ENCODE data around the gene TRMT11. TPM values are rescaled to one million over a fixed set of nuclear protein-coding genes. Genes with fewer than 3 reads are reported as not detected.

The TRMT11 gene
- total RNA-seq, 1 donor from 2014 or later: 20.4 TPM

GRCh38 chr6:125991653-125992052 lies 5.3 kb downstream of the TRMT11 start:
- no peaks in the 10 kb centered on the region for H3K9me3 Mint-ChIP-seq (ENCODE audit: unreplicated experiment)
- H3K36me3 Mint-ChIP-seq (ENCODE audit: unreplicated experiment): peaks cover 2% of the 10 kb centered on the region
- H3K4me1 Mint-ChIP-seq (ENCODE audit: unreplicated experiment): peaks cover 13% of the 10 kb centered on the region
- H3K4me3 Mint-ChIP-seq (ENCODE audit: unreplicated experiment): no peak overlapping the region
- no peak overlapping the region for H3K27ac Mint-ChIP-seq (ENCODE audit: unreplicated experiment)
- DNase-seq (ENCODE audit: extremely low spot score, unreplicated experiment): no peak
- no peaks in the 10 kb centered on the region for H3K27me3 Mint-ChIP-seq (ENCODE audit: unreplicated experiment)
- no peak for TF ChIP-seq CTCF (IDR thresholded peaks at IDR 0.05)

- H3K36me3 Mint-ChIP-seq (ENCODE audit: unreplicated experiment): peaks cover 18% of the 10 kb centered on the region
- H3K4me1 Mint-ChIP-seq (ENCODE audit: unreplicated experiment): peaks cover 5% of the 10 kb centered on the region
- H3K27ac Mint-ChIP-seq (ENCODE audit: unreplicated experiment): no peak overlapping the region
- H3K9me3 Mint-ChIP-seq (ENCODE audit: unreplicated experiment): no peaks in the 10 kb centered on the region
- DNase-seq (ENCODE audit: extremely low spot score, unreplicated experiment): no peak
- no peaks in the 10 kb centered on the region for H3K27me3 Mint-ChIP-seq (ENCODE audit: unreplicated experiment)
- no peak overlapping the region for H3K4me3 Mint-ChIP-seq (ENCODE audit: unreplicated experiment)
- TF ChIP-seq CTCF (IDR thresholded peaks at IDR 0.05): no peak
Observed at GRCh38 chr6:125994670-125995488, 8.5 kb downstream of the TRMT11 start.

GRCh38 chr6:125995972-125996580 lies 9.7 kb downstream of the TRMT11 start:
- no peaks in the 10 kb centered on the region for H3K9me3 Mint-ChIP-seq (ENCODE audit: unreplicated experiment)
- H3K27me3 Mint-ChIP-seq (ENCODE audit: unreplicated experiment): no peaks in the 10 kb centered on the region
- no peak overlapping the region for H3K27ac Mint-ChIP-seq (ENCODE audit: unreplicated experiment)
- peak; percentile 97 for TF ChIP-seq CTCF (IDR thresholded peaks at IDR 0.05)
- peaks cover 3% of the 10 kb centered on the region for H3K4me1 Mint-ChIP-seq (ENCODE audit: unreplicated experiment)
- peak overlapping the region; percentile 7 for H3K4me3 Mint-ChIP-seq (ENCODE audit: unreplicated experiment)
- DNase-seq (ENCODE audit: extremely low spot score, unreplicated experiment): peak; percentile 85
- peaks cover 22% of the 10 kb centered on the region for H3K36me3 Mint-ChIP-seq (ENCODE audit: unreplicated experiment)

GRCh38 chr6:126002755-126003679 lies 16.7 kb downstream of the TRMT11 start:
- Mint-ChIP-seq H3K4me1 (ENCODE audit: unreplicated experiment) (peaks cover 3% of the 10 kb centered on the region), H3K27ac (ENCODE audit: unreplicated experiment) (no peak overlapping the region), H3K27me3 (ENCODE audit: unreplicated experiment) (no peaks in the 10 kb centered on the region), H3K36me3 (ENCODE audit: unreplicated experiment) (peaks cover 44% of the 10 kb centered on the region), H3K4me3 (ENCODE audit: unreplicated experiment) (no peak overlapping the region), H3K9me3 (ENCODE audit: unreplicated experiment) (peaks cover 5% of the 10 kb centered on the region)
- DNase-seq (ENCODE audit: extremely low spot score, unreplicated experiment): no peak
- no peak for TF ChIP-seq CTCF (IDR thresholded peaks at IDR 0.05)
